Astrocyte (in vitro differentiated cells and primary cell): ENCODE data around the gene RAMP2.
"Not testable (repeated sequence)": the region's sequence is repeated elsewhere in the genome, so short reads cannot be mapped to it uniquely, and the experiment has no call there.

Source experiments
- CTCF ChIP-seq: IDR thresholded peaks from 2 replicates; pipeline ENCODE4 v1.5.1; 2011; ENCODE audit warnings: low read depth, mild to moderate bottlenecking, inconsistent platforms, low read length, moderate library complexity; ENCODE audit not compliant: insufficient read depth
- EZH2 ChIP-seq: IDR thresholded peaks from 2 replicates; pipeline ENCODE4 v1.6.1; 2012; ENCODE audit warnings: mild to moderate bottlenecking, low read length, inconsistent platforms; ENCODE audit not compliant: insufficient read depth

- TF ChIP-seq CTCF, EZH2: not testable (repeated sequence)
Observed at GRCh38 chr17:42769964-42770363, 8.9 kb downstream of the RAMP2 start.
